ENCODE measurements around the gene LHX3. TPM values are rescaled to one million over a fixed set of nuclear protein-coding genes. Genes with fewer than 3 reads are reported as not detected.

LHX3 gene
- total and polyA plus RNA-seq, 8 donors = not detected

- Histone ChIP-seq H3K4me1 (no peaks in the 10 kb centered on the region), H3K9me3 (no peaks in the 10 kb centered on the region), H3K27me3 (peaks cover 46 to 52% of the 10 kb centered on the region in 2 donors), H3K4me3 (no peak overlapping the region), H3K36me3 (peaks cover 0 to 32% of the 10 kb centered on the region in 2 donors), H3K27ac (no peak overlapping the region)
- no peak for TF ChIP-seq CTCF (IDR thresholded peaks at IDR 0.05)
- intact Hi-C loops (cut with DNase I) = no loop called here
- no peak for ATAC-seq
- no peak for DNase-seq
Observed at GRCh38 chr9:136205707-136205992, 722 bp upstream of the LHX3 start.

GRCh38 chr9:136204145-136204805 lies 653 bp downstream of the LHX3 start:
- no peak for ATAC-seq
- no peak for DNase-seq
- no peaks in the 10 kb centered on the region for H3K4me1 ChIP-seq
- H3K27ac ChIP-seq = no peak overlapping the region
- no peak for TF ChIP-seq CTCF (IDR thresholded peaks at IDR 0.05)
- intact Hi-C loops (cut with DNase I) = no loop called here
- H3K4me3 ChIP-seq = no peak overlapping the region
- peaks cover 0 to 20% of the 10 kb centered on the region in 2 donors for H3K36me3 ChIP-seq
- H3K9me3 ChIP-seq = no peaks in the 10 kb centered on the region
- H3K27me3 ChIP-seq = peaks cover 60 to 66% of the 10 kb centered on the region in 2 donors

GRCh38 chr9:136203408-136204144 lies 1.4 kb downstream of the LHX3 start:
- no peak for TF ChIP-seq CTCF (IDR thresholded peaks at IDR 0.05)
- Histone ChIP-seq H3K9me3 (no peaks in the 10 kb centered on the region), H3K27ac (no peak overlapping the region), H3K4me1 (no peaks in the 10 kb centered on the region), H3K36me3 (peaks cover 0 to 13% of the 10 kb centered on the region in 2 donors), H3K27me3 (peaks cover 67 to 73% of the 10 kb centered on the region in 2 donors), H3K4me3 (no peak overlapping the region)
- no peak for DNase-seq
- intact Hi-C loops (cut with DNase I) = no loop called here
- no peak for ATAC-seq

GRCh38 chr9:136202454-136203407 lies 2.2 kb downstream of the LHX3 start:
- intact Hi-C loops (cut with DNase I) = no loop called here
- no peak overlapping the region for H3K4me3 ChIP-seq
- H3K4me1 ChIP-seq = no peaks in the 10 kb centered on the region
- no peak overlapping the region for H3K27ac ChIP-seq
- H3K9me3 ChIP-seq = no peaks in the 10 kb centered on the region
- TF ChIP-seq CTCF (IDR thresholded peaks at IDR 0.05) = no peak
- DNase-seq = no peak
- H3K36me3 ChIP-seq = peaks cover 0 to 7% of the 10 kb centered on the region in 2 donors
- peaks cover 76 to 81% of the 10 kb centered on the region in 2 donors for H3K27me3 ChIP-seq
- no peak for ATAC-seq

Data from left lung (tissue), 10 donors.